Measurements from ENCODE around the gene CHTF18.

DNA sequence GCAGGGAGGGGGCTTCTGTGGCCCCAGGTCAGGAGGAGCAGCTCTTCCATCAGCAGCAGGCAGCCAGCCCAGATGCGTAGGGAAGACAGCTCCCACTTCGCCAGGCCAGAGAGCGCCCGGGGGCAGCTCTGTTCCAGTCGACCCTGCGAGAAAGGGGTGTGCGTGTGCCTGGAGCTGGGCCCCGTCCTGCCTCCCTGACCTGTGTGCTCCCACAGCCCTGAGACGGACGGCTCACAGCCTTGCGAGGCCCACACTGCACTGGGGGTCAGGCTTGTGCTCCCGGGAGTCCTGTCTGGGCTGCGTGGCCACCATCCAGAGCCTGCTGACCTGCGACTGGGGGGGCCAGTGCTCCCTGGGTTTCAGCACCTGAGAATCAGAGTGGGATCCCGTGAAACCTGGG, 28.4 kb upstream of the CHTF18 start:
- TF ChIP-seq, protein P1, sequence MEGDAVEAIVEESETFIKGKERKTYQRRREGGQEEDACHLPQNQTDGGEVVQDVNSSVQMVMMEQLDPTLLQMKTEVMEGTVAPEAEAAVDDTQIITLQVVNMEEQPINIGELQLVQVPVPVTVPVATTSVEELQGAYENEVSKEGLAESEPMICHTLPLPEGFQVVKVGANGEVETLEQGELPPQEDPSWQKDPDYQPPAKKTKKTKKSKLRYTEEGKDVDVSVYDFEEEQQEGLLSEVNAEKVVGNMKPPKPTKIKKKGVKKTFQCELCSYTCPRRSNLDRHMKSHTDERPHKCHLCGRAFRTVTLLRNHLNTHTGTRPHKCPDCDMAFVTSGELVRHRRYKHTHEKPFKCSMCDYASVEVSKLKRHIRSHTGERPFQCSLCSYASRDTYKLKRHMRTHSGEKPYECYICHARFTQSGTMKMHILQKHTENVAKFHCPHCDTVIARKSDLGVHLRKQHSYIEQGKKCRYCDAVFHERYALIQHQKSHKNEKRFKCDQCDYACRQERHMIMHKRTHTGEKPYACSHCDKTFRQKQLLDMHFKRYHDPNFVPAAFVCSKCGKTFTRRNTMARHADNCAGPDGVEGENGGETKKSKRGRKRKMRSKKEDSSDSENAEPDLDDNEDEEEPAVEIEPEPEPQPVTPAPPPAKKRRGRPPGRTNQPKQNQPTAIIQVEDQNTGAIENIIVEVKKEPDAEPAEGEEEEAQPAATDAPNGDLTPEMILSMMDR (IDR thresholded peaks at IDR 0.05), result no peak
- TF ChIP-seq POLR2A (IDR thresholded peaks at IDR 0.05), result no peak

Measured in body of pancreas (tissue), 4 donors.